ENCODE measurements around the gene FAM53A.

FAM53A gene

GRCh38 chr4:1658146-1658545 lies 26.0 kb downstream of the FAM53A start:
- no peak overlapping the region for H3K4me3 ChIP-seq (ENCODE audit: low read depth, low read length)
- DNase-seq (ENCODE audit: low read depth), result no peak
- TF ChIP-seq CTCF (conservative IDR thresholded peaks at IDR 0.05; ENCODE audit: low read depth, low read length), result no peak

GRCh38 chr4:1656986-1657385 lies 27.1 kb downstream of the FAM53A start:
- TF ChIP-seq CTCF (conservative IDR thresholded peaks at IDR 0.05; ENCODE audit: low read depth, low read length), result no peak
- no peak overlapping the region for H3K4me3 ChIP-seq (ENCODE audit: low read depth, low read length)
- DNase-seq (ENCODE audit: low read depth), result no peak

- TF ChIP-seq CTCF (conservative IDR thresholded peaks at IDR 0.05; ENCODE audit: low read depth, low read length), result no peak
- no peak for DNase-seq (ENCODE audit: low read depth)
- no peak overlapping the region for H3K4me3 ChIP-seq (ENCODE audit: low read depth, low read length)
Measured at GRCh38 chr4:1656132-1656531, 28.0 kb downstream of the FAM53A start.

GRCh38 chr4:1655676-1656075 lies 28.4 kb downstream of the FAM53A start:
- TF ChIP-seq CTCF (conservative IDR thresholded peaks at IDR 0.05; ENCODE audit: low read depth, low read length), result no peak
- DNase-seq (ENCODE audit: low read depth), result no peak
- H3K4me3 ChIP-seq (ENCODE audit: low read depth, low read length), result no peak overlapping the region

DNA sequence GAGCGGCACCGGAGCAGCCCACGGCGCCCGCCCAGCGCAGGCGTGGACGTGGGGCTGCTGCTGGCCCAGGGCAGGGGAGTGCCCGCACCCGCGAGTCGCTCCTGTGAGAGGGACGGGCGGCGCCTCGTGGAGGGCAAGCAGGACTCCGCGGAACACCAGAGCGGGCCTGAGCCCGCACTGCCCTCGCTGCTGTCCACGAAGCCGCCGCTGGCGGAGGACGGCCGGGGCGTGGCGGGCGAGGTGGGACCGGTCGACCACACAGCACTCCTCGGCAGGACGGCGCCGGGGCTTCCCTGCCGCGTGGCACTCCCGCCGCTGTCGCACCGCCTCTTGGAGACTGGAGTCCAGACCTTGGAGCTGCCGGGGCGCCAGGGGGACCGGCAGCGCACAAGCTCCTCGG lies 29.0 kb downstream of the FAM53A start:
- DNase-seq (ENCODE audit: low read depth), result no peak
- no peak for TF ChIP-seq CTCF (conservative IDR thresholded peaks at IDR 0.05; ENCODE audit: low read depth, low read length)
- H3K4me3 ChIP-seq (ENCODE audit: low read depth, low read length), result no peak overlapping the region

DNA sequence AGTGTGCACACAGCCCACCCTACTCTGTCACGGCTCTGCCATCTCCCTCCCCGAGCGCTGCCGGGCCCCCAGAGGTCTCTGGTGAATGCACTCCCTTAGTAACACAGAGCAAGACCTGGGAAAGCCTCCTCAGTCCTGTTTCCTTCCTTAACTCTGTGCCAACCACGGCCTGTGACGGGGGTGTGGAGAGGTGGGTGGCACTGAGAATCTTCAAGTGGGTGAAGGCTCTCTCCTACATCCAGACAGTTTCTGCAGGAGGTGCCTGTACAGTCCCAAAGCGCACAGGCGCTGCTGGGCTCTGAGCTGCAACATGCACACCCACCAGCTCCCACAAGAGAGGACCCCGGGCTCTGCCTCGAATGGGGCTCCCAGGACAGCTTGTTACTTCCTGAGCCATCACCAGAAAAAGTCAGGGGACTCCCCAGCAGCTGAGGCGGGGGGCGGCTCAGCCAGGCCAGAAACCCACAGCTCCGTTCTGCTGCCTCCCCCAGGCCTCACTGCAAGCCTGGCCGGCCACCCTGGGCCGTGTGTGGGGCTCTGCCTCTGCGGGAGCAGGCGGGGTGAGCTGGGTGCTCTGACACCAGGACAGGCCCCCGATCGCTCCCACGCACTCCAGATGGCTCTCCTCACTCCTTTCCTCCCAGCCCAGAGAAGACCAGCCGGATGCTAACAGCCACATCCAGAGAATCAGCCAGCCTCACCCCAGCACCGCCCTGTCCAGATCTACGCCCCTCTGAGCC lies 29.7 kb downstream of the FAM53A start:
- no peak for TF ChIP-seq CTCF (conservative IDR thresholded peaks at IDR 0.05; ENCODE audit: low read depth, low read length)
- no peak for DNase-seq (ENCODE audit: low read depth)
- no peak overlapping the region for H3K4me3 ChIP-seq (ENCODE audit: low read depth, low read length)

GRCh38 chr4:1653776-1654175 lies 30.3 kb downstream of the FAM53A start:
- no peak overlapping the region for H3K4me3 ChIP-seq (ENCODE audit: low read depth, low read length)
- no peak for TF ChIP-seq CTCF (conservative IDR thresholded peaks at IDR 0.05; ENCODE audit: low read depth, low read length)
- no peak for DNase-seq (ENCODE audit: low read depth)
